CD8-positive, alpha-beta memory T cell (primary cell): ENCODE measurements around the gene RPS10. TPM values are rescaled to one million over a fixed set of nuclear protein-coding genes. Genes with fewer than 3 reads are reported as not detected.
A peak's percentile ranks its signal among the peaks of the same experiment; 100 is the strongest.

Source experiments
- CTCF ChIA-PET: fragments of 350-600 bp; sonication (Branson Sonifier 250); formaldehyde crosslinking; loops from one replicate; lab custom pipeline; 2021; ENCODE audit warnings: antibody characterized with exemption; lab: Charles Lee
- POLR2A ChIA-PET: fragments of 350-600 bp; sonication (Branson Sonifier 250); formaldehyde crosslinking; loops from one replicate; lab custom pipeline; 2021; ENCODE audit warnings: antibody characterized with exemption; lab: Charles Lee
- DNase-seq, 5 donors: peaks; one replicate each; pipeline versions ENCODE4 v3.0.0 to v3.0.0-alpha.2; 2020 to 2022; ENCODE audit warnings: mixed read lengths in 1 of 5
- H3K27ac ChIP-seq: one replicate; pipeline ENCODE4 v1.7.0; 2013; ENCODE audit warnings: low read depth, mild to moderate bottlenecking, low read length, moderate library complexity
- H3K27me3 ChIP-seq: 2 replicates; pipeline ENCODE4 v1.7.0; 2013; ENCODE audit warnings: low read length, mild to moderate bottlenecking; ENCODE audit not compliant: insufficient read depth, poor library complexity, severe bottlenecking
- H3K36me3 ChIP-seq: 2 replicates; pipeline ENCODE4 v1.7.0; 2013; ENCODE audit warnings: mild to moderate bottlenecking, low read length, moderate library complexity; ENCODE audit not compliant: insufficient read depth
- H3K4me1 ChIP-seq: 2 replicates; pipeline ENCODE4 v1.7.0; 2013; ENCODE audit warnings: mild to moderate bottlenecking, low read length, moderate library complexity; ENCODE audit not compliant: insufficient read depth
- H3K4me3 ChIP-seq: 2 replicates; pipeline ENCODE4 v1.7.0; 2013; ENCODE audit warnings: mild to moderate bottlenecking, low read length
- H3K9me3 ChIP-seq: 2 replicates; pipeline ENCODE4 v1.7.0; 2013; ENCODE audit warnings: mild to moderate bottlenecking, low read length
- H3K27ac Mint-ChIP-seq, 8 donors: one replicate each; pipeline ENCODE4 v1.8.0; 2020 to 2021; ENCODE audit warnings: mixed read lengths in 8 of 8, mild to moderate bottlenecking in 6 of 8, inconsistent platforms in 3 of 8, moderate library complexity in 3 of 8
- H3K27me3 Mint-ChIP-seq, 2 donors: one replicate each; pipeline ENCODE4 v1.8.0; 2020 to 2021; ENCODE audit warnings: mixed read lengths in 2 of 2, mild to moderate bottlenecking in 1 of 2, moderate library complexity in 1 of 2
- H3K36me3 Mint-ChIP-seq, 3 donors: one replicate each; pipeline ENCODE4 v1.8.0; 2020 to 2021; ENCODE audit warnings: mixed read lengths in 3 of 3, inconsistent platforms in 1 of 3, mild to moderate bottlenecking in 1 of 3
- H3K4me1 Mint-ChIP-seq, 3 donors: one replicate each; pipeline ENCODE4 v1.8.0; 2020 to 2021; ENCODE audit warnings: mixed read lengths in 3 of 3, inconsistent platforms in 1 of 3, mild to moderate bottlenecking in 1 of 3
- H3K4me3 Mint-ChIP-seq, 7 donors: one replicate each; pipeline ENCODE4 v1.8.0; 2020 to 2021; ENCODE audit warnings: mixed read lengths in 7 of 7, mild to moderate bottlenecking in 6 of 7, moderate library complexity in 4 of 7, inconsistent platforms in 2 of 7
- H3K9me3 Mint-ChIP-seq, 5 donors: one replicate each; pipeline ENCODE4 v1.8.0; 2020 to 2022; ENCODE audit warnings: mixed read lengths in 5 of 5, mild to moderate bottlenecking in 3 of 5, moderate library complexity in 2 of 5, inconsistent platforms in 1 of 5
- polyA plus RNA-seq: library from polyadenylated mRNA; unstranded; fragments of 300-500 nt; fragmentation: Illumina TruSeq; gene quantifications from one replicate; pipeline ENCODE4 v1.2.3, GENCODE V29; 2021
- total RNA-seq, 2 experiments: library from RNA; stranded (reverse); gene quantifications; one replicate each; pipeline ENCODE4 v1.2.3, GENCODE V29; 2021

RPS10 gene
- total and polyA plus RNA-seq, 3 experiments from 2014 or later = 1,462 to 2,032 (median 1,999) TPM

- Histone ChIP-seq H3K27me3 (peaks cover 5% of the 10 kb centered on the region), H3K36me3 (no peaks in the 10 kb centered on the region), H3K4me1 (peaks cover 4% of the 10 kb centered on the region), H3K4me3 (no peak overlapping the region), H3K27ac (no peak overlapping the region), H3K9me3 (no peaks in the 10 kb centered on the region)
- H3K27ac Mint-ChIP-seq = peak overlapping the region in 2 of 8 donors; percentile 39 to 48
- H3K4me1 Mint-ChIP-seq = peaks cover 6 to 12% (median 8%) of the 10 kb centered on the region in 3 donors
- peak overlapping the region; percentile 50 to 81 (median 63) for H3K4me3 Mint-ChIP-seq
- ChIA-PET CTCF (interaction anchor here (1.1 to 2.5 kb wide), 4 partner anchors 9 to 143 kb away, joined by 3 to 9 read pairs (median 4); no protein-coding TSS in a partner anchor), POLR2A (no interaction called here)
- no peaks in the 10 kb centered on the region for H3K36me3 Mint-ChIP-seq
- DNase-seq = peak in 1 of 5 donors; percentile 8
- no peaks in the 10 kb centered on the region for H3K9me3 Mint-ChIP-seq
- peaks cover 14 to 26% of the 10 kb centered on the region in 2 donors for H3K27me3 Mint-ChIP-seq
Measured at GRCh38 chr6:34466242-34467185, 40.6 kb upstream of the RPS10 start.

GRCh38 chr6:34465531-34466241 lies 39.8 kb upstream of the RPS10 start, which contains the start of gene PACSIN1:
PACSIN1 (plus strand) TSS chr6:34466076; CDS start chr6:34526306, 60,230 bp downstream.
- ChIA-PET CTCF (interaction anchor here (1.7 to 2.5 kb wide), 2 partner anchors 9 to 144 kb away, joined by 4 to 9 read pairs; no protein-coding TSS in a partner anchor), POLR2A (interaction anchor here (0.6 kb wide), 1 partner anchor 1390 kb away, joined by 3 read pairs; the partner anchor contains the start of gene HLA-DPB1)
- Histone ChIP-seq H3K9me3 (no peaks in the 10 kb centered on the region), H3K4me3 (peak within 1 kb of the TSS; percentile 26), H3K36me3 (no peaks in the 10 kb centered on the region), H3K27me3 (peaks cover 5% of the 10 kb centered on the region), H3K27ac (no peak within 1 kb of the TSS), H3K4me1 (peaks cover 4% of the 10 kb centered on the region)
- Mint-ChIP-seq H3K36me3 (no peaks in the 10 kb centered on the region), H3K4me3 (peak within 1 kb of the TSS; percentile 59 to 82 (median 72)), H3K9me3 (no peaks in the 10 kb centered on the region), H3K4me1 (peaks cover 6 to 12% (median 8%) of the 10 kb centered on the region in 3 donors), H3K27me3 (peaks cover 14 to 26% of the 10 kb centered on the region in 2 donors), H3K27ac (peak within 1 kb of the TSS in 3 of 8 donors; percentile 52 to 83 (median 81))
- DNase-seq = peak in 1 of 5 donors; percentile 17

- H3K4me1 ChIP-seq = peaks cover 4% of the 10 kb centered on the region
- H3K27ac ChIP-seq = no peak overlapping the region
- no peaks in the 10 kb centered on the region for H3K9me3 Mint-ChIP-seq
- H3K27me3 Mint-ChIP-seq = peaks cover 14 to 26% of the 10 kb centered on the region in 2 donors
- H3K27ac Mint-ChIP-seq = no peak overlapping the region
- H3K4me3 Mint-ChIP-seq = no peak overlapping the region
- H3K4me1 Mint-ChIP-seq = peaks cover 5 to 12% (median 8%) of the 10 kb centered on the region in 3 donors
- no peaks in the 10 kb centered on the region for H3K9me3 ChIP-seq
- ChIA-PET POLR2A (no interaction called here), CTCF (interaction anchor here (1.2 kb wide), 1 partner anchor 11 kb away, joined by 3 read pairs; no protein-coding TSS in a partner anchor)
- H3K27me3 ChIP-seq = peaks cover 5% of the 10 kb centered on the region
- no peak overlapping the region for H3K4me3 ChIP-seq
- no peaks in the 10 kb centered on the region for H3K36me3 Mint-ChIP-seq
- no peaks in the 10 kb centered on the region for H3K36me3 ChIP-seq
- DNase-seq = no peak
Measured at GRCh38 chr6:34463849-34464248, 38.0 kb upstream of the RPS10 start.

- Mint-ChIP-seq H3K27ac (no peak overlapping the region), H3K4me3 (no peak overlapping the region), H3K9me3 (no peaks in the 10 kb centered on the region), H3K4me1 (peaks cover 5 to 12% (median 8%) of the 10 kb centered on the region in 3 donors), H3K36me3 (no peaks in the 10 kb centered on the region), H3K27me3 (peaks cover 14 to 26% of the 10 kb centered on the region in 2 donors)
- Histone ChIP-seq H3K27ac (no peak overlapping the region), H3K4me3 (no peak overlapping the region), H3K4me1 (peaks cover 4% of the 10 kb centered on the region), H3K36me3 (no peaks in the 10 kb centered on the region), H3K27me3 (peaks cover 5% of the 10 kb centered on the region), H3K9me3 (no peaks in the 10 kb centered on the region)
- ChIA-PET POLR2A (no interaction called here), CTCF (interaction anchor here (1.3 to 8.6 kb wide), 2 partner anchors 31 to 146 kb away, joined by 3 to 90 read pairs; no protein-coding TSS in a partner anchor)
- no peak for DNase-seq
Measured at GRCh38 chr6:34463299-34463698, 37.4 kb upstream of the RPS10 start.

GRCh38 chr6:34462551-34462971 lies 36.7 kb upstream of the RPS10 start:
- H3K27ac Mint-ChIP-seq = peak overlapping the region in 1 of 8 donors; percentile 17
- H3K27me3 Mint-ChIP-seq = peaks cover 14 to 26% of the 10 kb centered on the region in 2 donors
- Histone ChIP-seq H3K4me3 (no peak overlapping the region), H3K4me1 (peaks cover 4% of the 10 kb centered on the region), H3K9me3 (no peaks in the 10 kb centered on the region), H3K36me3 (no peaks in the 10 kb centered on the region), H3K27me3 (peaks cover 5% of the 10 kb centered on the region), H3K27ac (no peak overlapping the region)
- H3K4me3 Mint-ChIP-seq = no peak overlapping the region
- ChIA-PET POLR2A (no interaction called here), CTCF (interaction anchor here (1.3 to 8.6 kb wide), 2 partner anchors 31 to 147 kb away, joined by 3 to 90 read pairs; no protein-coding TSS in a partner anchor)
- no peaks in the 10 kb centered on the region for H3K36me3 Mint-ChIP-seq
- DNase-seq = no peak
- peaks cover 5 to 12% (median 8%) of the 10 kb centered on the region in 3 donors for H3K4me1 Mint-ChIP-seq
- no peaks in the 10 kb centered on the region for H3K9me3 Mint-ChIP-seq

- Mint-ChIP-seq H3K27ac (no peak overlapping the region), H3K4me3 (no peak overlapping the region), H3K27me3 (peaks cover 12 to 23% of the 10 kb centered on the region in 2 donors), H3K36me3 (no peaks in the 10 kb centered on the region), H3K4me1 (peaks cover 3 to 10% (median 6%) of the 10 kb centered on the region in 3 donors), H3K9me3 (no peaks in the 10 kb centered on the region)
- H3K4me3 ChIP-seq = no peak overlapping the region
- ChIA-PET CTCF (interaction anchor here (1.3 to 8.6 kb wide), 2 partner anchors 32 to 147 kb away, joined by 3 to 90 read pairs; no protein-coding TSS in a partner anchor), POLR2A (no interaction called here)
- DNase-seq = no peak
- H3K9me3 ChIP-seq = no peaks in the 10 kb centered on the region
- no peak overlapping the region for H3K27ac ChIP-seq
- H3K4me1 ChIP-seq = peaks cover 4% of the 10 kb centered on the region
- H3K27me3 ChIP-seq = peaks cover 5% of the 10 kb centered on the region
- no peaks in the 10 kb centered on the region for H3K36me3 ChIP-seq
Measured at GRCh38 chr6:34462010-34462409, 36.1 kb upstream of the RPS10 start.

GRCh38 chr6:34460796-34461507 lies 35.1 kb upstream of the RPS10 start:
- Histone ChIP-seq H3K9me3 (no peaks in the 10 kb centered on the region), H3K27ac (no peak overlapping the region), H3K36me3 (no peaks in the 10 kb centered on the region), H3K27me3 (peaks cover 5% of the 10 kb centered on the region), H3K4me3 (no peak overlapping the region), H3K4me1 (peaks cover 4% of the 10 kb centered on the region)
- CTCF ChIA-PET = interaction anchor here (0.8 to 8.6 kb wide), 19 partner anchors 7 to 684 kb away, joined by 3 to 90 read pairs (median 4); partner anchors contain the start of gene BLTP3A
- peaks cover 2 to 7% (median 4%) of the 10 kb centered on the region in 3 donors for H3K4me1 Mint-ChIP-seq
- POLR2A ChIA-PET = no interaction called here
- no peak for DNase-seq
- no peak overlapping the region for H3K27ac Mint-ChIP-seq
- H3K4me3 Mint-ChIP-seq = no peak overlapping the region
- H3K36me3 Mint-ChIP-seq = no peaks in the 10 kb centered on the region
- no peaks in the 10 kb centered on the region for H3K9me3 Mint-ChIP-seq
- H3K27me3 Mint-ChIP-seq = peaks cover 12 to 18% of the 10 kb centered on the region in 2 donors
